Measurements from ENCODE around the gene KRT77.
"Not testable (repeated sequence)": the region's sequence is repeated elsewhere in the genome, so short reads cannot be mapped to it uniquely, and the experiment has no call there.

KRT77 gene

DNA sequence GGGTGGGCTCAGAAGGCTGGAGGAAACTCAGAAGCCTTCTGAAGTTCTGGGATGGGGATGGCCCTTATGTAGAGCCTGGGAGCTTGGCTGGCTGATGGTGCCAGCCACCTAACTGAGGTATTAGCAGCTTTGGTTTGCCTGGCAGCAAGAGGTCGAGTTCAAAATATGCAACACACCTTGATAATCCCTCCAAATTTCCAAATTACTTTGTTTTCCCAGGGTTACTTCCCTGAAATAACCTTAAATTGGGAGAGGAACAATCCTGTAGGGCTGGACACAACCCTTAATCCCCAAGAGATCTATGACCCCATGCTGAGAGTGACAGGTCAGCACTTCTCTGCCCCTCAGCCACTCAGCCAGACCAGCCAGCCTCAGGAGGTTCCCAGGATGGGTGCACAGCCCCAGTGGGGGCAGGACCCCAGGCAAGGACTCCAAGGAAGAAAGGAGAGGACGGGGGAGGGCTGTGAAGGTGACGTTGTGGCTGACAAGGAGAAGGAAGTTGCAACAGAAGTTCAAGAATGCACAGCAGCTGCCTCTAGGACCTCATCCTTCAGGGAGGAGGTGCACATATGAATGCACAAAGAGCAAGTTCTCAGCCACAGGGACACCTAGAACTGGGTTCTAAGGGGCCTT, 18.6 kb upstream of the KRT77 start:
- DNase-seq: no peak

DNA sequence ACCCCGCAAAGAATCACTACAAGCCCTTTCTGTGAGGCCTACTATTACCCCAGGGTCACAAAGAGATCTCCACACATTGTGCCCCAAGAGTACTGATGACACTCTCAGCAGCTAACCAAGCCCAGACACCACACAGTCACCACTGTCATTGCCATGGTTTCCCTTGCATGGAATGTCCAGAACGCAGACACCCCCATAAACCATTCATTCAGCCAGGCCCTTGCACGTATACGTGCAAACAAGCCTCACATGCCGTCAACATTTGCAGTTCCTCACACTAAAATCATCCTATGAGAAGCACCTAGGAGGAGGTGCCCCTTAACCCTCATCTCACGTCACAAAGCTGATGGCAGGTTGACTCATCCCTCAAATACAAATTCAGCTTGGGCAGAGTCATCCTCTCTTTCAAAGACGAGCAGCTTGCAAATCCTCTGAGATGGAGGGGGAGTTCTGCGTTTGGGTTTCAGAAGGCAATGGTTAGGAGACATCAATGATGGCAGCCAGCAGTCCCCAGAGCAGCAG, 17.1 kb upstream of the KRT77 start:
- DNase-seq: no peak

DNA sequence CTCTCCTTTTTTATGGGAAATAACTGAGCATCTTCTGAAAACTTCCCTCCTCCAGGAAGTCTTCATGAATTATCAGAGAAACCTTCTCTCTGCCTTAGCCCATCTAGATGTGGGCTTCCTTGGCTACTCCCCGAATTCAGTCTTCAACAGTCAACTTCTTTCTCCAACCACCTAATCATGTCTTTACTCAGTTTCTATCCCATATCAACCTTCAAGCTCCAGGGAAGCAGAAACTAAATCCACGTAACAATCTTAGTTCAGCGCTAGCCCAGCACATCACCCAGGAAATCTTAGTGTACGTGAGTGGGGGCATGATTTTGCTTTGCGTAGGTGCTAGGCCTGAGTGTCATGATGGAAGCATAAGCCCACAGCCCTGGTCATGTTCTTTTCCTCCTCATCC, 12.7 kb upstream of the KRT77 start:
- DNase-seq: no peak

DNA sequence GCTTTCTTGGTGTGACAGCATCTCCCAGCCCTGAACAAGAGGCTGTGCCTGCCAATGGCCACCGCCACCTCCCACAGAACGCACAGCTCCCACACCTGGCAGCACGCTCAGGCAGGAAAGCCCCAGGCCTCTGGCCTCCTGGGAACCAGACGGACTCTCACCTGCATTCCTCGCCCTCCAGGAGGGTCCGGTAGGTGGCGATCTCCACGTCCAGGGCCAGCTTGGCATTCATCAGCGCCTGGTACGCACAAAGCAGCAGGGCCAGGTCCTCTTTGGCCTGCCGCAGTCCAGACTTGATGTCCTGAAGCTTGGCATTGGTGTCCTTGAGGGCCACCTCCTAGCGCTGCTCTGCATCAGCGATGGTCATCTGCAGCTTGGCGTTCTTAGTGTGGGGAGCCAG, 12.1 kb upstream of the KRT77 start:
- DNase-seq: no peak

DNA sequence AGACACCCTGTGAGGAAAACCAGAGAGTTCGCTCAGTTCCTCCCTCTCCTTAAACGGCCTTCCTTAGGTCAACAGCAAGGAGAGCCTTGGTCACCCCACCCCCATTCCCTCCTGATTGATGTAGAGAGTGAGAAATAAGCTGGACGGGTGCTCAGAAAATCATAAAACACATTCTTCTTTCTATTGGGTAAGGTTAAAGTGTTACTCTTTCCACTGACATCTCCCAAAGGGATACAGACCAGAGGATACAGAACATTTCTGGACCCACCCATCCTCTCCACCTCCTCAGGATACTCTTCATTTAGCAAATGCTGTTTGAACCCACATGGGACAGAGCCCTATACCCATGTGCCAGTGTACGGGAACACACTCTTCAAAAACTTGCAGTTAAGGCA, 11.6 kb upstream of the KRT77 start:
- no peak for DNase-seq

DNA sequence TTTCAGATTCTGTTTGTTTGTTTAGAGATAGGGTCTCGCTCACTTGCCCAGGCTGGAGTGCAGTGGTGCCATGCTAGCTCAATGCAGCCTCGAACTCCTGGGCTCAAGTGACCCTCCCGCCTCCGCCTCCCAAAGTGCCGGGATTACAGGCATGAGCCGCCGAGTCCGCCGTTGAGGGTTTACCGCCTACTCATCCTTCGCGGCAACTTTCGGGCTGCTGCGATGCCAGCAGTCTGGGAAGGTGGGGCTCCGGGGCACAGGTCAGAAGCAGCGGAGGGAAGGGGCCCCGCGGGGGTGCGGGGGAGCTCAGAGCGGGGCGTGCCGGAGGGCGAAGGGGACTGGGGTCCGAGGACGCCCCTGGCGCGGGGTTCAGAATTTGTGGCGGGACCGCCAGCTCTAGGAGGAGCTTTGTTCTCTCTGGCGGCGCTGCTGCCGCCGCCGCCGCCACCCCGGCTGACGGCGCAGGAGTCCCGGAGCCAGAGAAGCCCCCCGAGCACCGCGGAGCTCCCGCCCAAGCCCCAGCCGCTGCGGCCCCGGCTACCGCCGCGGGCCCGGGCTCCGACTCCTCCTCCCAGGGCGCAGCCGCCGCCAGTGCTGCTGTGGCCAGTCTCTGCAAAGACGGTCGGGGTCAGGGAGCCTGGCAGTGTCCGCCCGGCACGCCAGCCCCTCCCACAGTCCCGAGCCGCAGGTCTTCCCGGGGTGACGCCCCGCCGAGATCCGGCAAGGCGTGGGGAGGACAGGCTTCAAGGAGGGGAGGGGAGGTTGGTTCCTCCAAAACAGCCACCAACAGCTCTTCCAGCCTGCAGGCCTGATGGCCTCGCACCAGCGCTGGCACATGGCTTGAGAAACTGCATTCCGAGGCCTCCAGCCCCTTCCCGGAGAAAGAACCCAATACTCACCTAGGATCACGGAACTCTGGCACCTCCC, 10.9 kb upstream of the KRT77 start:
- DNase-seq: no peak

DNA sequence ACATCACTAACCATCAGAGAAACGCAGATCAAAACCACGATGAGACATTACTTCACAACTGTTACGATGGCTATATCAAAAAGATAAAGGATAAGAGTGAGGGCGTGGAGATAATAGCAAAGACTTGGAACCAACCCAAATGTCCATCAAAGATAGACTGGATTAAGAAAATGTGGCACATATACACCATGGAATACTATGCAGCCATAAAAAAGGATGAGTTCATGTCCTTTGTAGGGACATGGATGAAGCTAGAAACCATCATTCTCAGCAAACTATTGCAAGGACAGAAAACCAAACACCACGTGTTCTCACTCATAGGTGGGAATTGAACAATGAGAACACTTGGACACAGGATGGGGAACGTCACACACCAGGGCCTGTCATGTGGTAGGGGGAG, 8.8 kb upstream of the KRT77 start:
- not testable (repeated sequence) for DNase-seq

DNA sequence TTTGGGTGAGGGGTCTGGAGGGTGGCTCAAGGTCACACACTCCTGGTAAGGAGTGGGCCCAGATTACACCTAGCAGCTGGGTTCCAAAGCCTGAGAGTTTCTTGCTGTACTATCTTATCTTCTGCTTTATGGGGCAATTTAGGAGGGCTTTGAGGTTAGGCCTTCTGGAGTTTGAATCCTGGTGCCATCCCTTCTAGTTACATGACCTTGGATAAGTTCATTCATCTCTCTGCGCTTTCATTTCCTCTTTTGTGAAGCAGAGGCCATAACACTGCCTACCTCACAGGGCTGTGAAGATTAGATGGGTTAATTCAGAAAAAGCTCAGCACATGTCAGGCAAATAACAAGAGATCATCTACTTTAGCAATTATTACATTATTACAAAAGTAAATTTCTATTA, 7.4 kb upstream of the KRT77 start:
- no peak for DNase-seq

DNA sequence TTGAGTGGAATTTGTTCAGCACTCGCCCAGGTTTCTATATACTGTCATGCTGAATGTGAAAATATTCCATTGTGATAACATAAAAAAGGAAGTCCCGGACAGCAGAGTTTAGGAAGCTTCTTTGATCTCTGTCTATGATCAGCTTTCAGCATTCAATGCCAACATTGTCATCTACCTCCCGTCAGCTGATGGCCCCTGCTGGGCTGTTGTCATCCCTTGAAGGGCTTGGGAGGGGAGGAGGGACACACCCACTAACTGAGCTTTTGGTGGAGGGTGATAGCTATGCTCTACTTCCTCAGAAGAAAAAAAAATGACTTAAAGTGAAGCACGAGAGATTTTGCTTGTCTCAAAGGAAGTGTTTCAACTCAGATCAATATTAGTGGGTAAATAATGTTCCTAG, 4.7 kb upstream of the KRT77 start:
- DNase-seq: no peak

DNA sequence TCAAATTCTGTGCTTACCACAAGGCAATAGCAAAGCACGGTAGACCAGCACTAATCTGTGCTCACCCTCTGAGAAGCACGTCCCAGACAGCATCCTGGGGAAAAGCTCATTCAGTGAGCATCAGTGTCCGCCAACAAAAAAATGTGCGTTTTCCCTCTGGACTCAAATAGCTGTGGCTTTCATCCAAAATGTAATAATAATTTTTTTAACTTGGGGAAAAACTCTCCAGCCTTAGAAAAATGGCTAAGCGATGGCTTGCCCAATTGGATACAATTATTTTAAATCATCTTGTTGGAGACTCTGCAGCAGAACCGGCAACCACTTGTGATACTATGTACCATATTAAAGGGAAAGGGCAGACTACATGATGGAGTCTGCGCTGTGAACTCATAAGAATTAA, 1.1 kb upstream of the KRT77 start:
- DNase-seq: no peak

DNA sequence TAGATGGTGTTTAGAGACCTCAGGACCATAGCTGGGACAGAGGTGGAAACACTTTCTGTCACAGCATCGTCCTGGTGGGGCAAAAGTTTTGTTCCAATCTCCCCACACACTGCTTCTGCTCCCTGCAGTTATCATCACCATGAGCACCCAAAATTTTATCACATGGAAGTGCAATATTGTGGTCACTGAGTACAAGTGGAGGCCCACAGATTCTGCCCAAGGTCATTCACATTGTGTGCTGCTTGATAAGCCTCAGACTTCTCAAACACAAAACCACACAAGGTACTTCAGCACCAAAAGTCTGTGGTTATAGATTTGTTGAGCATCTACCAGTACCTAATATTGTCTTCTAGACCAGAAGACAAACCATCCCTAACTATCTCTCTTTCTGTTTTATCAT, 554 bp upstream of the KRT77 start:
- DNase-seq: no peak

DNA sequence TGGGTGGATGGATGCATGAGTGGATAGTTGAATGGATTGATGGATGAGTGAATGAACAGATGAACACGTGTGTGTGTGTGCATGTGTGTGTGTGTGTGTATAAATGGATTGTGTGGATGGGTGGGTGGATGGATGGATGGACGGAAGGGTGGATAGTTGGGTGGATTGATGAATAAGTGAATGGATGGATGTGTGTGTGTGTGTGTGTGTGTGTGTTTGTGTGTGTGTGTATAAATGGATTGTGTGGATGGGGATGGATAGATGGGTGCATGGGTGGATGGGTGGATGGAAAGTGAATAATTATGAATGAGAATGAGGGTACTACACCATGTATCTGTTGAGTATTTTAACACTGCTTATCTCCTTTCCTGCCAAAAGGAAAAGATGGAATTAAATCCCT, 986 bp downstream of the KRT77 start:
- no peak for DNase-seq

DNA sequence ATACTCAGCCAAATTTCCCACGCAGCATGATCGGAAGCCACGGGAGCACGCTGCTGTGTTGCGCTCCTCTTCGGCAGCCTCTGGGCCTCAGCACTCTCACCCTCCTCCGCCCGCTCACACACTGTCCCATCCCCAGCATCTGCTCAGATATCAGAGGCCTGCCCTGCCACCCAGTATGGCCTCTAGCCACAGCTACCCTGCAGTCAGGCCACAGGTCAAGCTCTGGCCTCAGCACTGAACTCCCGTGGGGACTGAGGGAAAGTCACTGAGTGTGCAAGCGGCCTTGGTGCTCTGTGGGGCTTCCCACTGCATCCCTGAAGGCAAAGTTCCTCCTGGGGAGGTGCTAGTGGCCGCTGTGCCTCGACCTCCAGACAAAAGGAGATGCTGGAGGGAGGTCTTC, 2.0 kb downstream of the KRT77 start:
- DNase-seq: no peak

DNA sequence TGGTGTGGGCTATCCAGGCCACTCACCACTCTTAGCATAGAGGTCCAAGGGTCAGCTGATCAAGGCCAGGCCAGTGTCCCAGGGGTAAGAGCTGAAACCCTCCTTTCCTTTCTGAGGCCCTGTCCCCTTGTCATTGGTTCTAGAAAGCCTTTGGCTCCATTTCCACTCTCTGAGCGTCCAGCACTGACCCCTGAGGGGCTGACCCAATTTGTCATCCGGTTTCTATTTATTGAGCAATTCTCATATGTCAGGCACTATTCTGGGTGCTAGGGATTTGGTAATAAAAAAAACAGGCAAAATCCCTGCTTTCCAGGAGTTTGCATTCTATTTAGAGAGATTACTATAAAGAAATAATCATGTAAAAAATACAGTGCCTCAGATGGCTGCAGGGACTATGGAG, 3.4 kb downstream of the KRT77 start:
- DNase-seq: no peak

DNA sequence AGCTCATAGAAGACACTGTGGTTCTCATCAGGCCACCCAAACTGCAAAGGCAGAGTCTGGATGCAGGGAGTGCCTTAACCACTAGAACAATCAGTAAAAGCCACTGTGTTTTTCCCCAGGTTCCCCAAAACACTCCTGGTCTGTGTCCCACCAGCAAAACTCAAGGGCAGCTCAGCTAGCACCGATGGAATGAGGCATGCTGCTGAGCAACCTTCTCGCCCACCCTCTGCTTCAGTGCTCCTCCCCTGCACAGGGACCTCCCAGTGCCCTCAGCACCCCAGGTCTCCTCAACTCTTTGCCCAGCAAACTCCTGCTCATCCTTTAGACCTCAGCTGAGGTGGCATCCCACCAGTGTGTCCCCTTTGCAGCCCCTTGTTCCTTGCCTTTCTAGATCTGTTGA, 4.0 kb downstream of the KRT77 start:
- no peak for DNase-seq

DNA sequence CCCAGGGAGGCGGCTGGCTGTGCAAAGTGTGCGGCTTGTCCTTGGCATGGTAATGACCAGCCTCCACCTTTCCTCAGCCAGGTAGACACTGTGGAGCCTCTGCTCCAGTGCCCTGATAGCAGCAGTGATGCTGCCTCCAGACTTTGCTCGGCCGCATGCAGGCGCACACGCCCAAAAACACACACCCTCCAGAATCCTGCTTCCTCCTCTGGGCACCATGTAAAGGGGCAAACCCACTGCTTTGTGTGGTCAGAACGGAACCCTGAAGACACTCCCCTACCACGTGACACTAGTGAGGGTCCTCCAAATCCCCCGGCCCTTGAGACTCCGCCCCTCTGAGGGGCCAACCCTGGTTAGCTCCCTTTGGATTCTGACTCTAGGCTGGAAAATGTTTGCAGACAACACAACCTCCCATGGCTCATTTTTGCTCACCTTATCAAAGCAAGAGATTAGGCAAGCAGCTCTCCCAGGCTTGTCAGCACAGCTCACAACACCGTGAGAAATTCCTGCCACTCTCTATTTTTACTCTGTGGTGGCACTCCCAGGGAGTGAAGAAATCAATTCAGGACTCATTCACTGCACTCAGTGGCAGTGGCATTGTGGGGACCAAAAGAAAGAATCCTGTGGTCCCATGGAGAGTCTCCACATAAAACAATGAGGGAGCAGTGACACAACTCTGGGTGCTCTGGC, 4.5 kb downstream of the KRT77 start:
- no peak for DNase-seq

DNA sequence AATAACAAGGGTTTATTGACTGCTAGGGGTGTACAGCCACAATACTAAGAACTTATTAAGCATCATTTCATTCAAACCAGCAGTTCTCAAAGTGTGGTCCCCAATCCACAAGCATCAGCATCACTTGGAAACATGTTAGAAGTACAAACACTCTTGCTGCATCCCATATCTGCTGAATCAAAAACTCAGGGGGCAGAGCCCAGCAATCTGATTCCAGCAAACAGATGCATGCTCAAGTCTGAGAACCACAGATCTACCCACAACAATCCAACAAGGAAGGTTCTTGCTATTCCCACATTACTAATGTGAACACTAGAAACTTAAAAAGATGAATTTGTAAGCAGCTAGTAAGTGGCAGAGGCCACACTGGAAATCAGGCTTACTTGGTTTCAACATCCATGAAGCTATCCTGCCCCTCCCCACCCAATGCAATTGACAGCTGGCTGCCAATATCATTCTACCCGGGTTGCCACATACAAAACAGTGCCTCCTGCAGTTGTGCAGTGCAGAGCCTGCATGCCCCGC, 6.2 kb downstream of the KRT77 start:
- DNase-seq: no peak

DNA sequence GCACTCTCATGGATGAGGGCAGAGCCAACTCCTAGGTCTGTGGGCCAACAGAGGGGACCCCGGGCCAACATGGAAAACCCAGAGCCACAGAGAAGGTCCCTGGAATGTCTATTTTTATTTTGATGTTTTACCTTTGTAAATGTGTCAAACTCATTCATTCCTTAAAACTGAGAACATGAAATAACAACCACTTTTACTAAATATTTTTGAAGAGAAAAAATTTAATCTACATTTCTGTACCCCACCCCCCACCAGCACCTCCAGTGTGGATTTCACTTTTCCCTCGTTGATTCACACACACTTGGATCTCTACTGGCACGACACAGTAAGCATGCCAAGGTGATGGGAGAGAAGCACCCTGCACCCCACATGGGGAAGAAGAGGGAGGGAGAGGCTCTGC, 6.7 kb downstream of the KRT77 start:
- DNase-seq: no peak

DNA sequence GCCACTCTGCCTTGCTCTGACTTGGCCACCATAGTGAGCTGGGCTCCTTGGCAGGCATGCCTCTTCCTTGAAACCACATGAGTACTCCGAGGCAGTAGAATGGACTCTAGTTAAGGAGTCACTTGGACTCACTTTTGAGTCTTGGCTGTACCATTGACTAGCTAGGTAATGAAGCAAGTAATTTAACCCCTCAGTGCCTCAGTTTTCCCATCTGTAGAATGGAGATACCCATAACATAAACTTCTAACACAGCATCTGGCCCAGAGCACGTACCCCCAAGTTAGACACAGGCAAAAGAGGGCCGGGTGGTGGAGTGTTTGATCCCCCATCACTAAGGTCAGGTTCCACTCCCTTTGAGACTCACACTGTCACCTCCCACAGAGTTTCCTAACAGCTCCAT, 8.3 kb downstream of the KRT77 start:
- no peak for DNase-seq

DNA sequence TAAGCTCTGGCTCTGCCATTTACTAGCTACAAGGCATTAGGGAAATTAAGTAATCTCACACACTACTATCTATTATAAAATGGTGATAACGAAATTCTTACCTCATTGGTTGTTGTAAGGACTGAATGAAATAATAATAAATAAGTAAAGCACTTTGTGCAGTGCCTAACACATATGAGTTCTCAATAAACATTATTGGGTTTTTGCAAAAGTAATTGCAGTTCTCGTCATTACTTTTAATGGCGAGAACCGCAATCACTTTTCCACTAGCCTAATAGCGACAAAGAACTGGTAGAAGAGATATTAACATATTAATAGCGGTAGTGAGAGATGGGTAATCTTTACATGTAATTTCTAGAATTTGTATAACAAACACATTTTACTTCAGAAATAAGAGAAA, 9.2 kb downstream of the KRT77 start:
- no peak for DNase-seq

DNA sequence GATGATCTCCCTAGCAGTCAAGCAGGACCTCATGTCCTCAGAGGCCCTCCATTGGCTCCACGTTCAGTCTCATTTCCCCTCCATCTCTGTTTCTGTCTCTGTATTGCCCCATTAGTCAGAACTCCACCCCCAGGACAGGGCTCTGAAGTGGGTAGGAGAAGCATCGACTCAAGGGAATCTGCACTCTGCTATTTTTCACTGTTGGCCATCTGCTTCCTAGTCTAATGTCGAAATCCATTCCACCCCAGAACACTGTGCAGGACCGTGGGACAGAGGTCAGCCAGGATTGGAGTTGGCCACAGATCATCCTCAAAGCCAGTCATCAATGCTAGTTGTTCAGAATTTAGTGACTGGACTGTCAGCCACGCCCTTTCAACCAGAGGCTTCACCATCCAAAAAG, 10.1 kb downstream of the KRT77 start:
- no peak for DNase-seq

DNA sequence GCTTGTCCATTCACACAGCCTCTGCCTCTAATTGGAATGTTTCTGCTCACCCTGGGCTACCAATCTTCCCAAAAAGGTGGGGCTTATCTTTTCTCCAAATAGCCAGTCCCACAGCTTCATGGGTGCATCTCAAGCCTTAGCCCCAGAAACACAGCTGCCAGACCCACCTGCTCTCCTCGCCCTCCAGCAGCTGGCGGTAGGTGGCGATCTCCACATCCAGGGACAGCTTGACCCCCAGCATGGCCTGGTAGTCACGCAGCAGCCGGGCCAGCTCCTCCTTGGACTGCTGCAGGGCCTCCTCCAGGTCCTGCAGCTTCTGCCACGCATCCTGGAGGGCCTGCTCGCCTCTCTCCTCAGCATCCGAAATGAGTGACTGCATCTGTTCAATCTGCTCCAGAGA, 11.1 kb downstream of the KRT77 start:
- no peak for DNase-seq

DNA sequence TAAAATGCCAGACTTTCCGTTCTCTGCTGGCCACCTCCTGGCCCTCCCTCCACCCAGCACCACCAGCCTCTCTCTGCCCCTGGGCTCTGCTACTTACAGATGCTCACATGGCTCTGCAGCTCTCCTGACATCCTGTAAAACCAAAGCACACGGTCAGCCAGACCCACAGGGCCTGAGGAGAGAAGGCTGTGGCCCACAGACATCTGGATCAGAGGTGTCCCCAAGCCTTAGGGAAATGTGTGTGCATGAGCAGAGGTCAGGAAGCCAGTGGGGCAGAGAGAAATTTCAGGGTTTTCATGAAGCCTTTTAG, 11.5 kb downstream of the KRT77 start:
- no peak for DNase-seq
